GM18951 (cell line): ENCODE data around the gene NFX1.

Source experiments
- POLR2A ChIP-seq: IDR thresholded peaks from 4 replicates; pipeline ENCODE4 v1.6.1; 2011; ENCODE audit warnings: mild to moderate bottlenecking; ENCODE audit not compliant: insufficient read length, insufficient read depth; ENCODE audit errors: extremely low read depth
- in situ Hi-C: fragments of 300-500 bp; cut with MboI; formaldehyde crosslinking; loops from one replicate; pipeline ENCODE4 v1.12.0; 2022; ENCODE audit warnings: low sequenced_read_pairs, mixed read lengths, inconsistent platforms; ENCODE audit not compliant: unreplicated experiment

The NFX1 gene

DNA sequence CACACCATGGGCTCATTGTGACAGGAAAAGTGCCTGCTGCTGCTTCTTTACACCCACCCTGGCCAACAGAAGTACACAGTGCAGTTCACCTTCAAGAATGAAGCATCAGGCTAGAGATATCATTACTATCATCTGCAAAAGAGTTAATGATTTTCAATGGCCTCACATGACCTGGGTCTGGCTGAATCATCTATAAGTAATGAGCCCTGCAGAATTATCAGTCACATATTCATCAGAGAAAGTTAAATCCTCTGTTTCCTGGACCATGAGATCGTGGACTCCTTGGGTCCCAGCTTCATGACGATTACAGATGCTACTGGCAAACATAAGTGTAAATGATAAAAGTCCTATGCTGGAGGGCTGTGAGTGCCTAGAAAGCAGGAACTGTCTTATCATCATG lies 34.1 kb upstream of the NFX1 start:
- in situ Hi-C loops: no loop called here

DNA sequence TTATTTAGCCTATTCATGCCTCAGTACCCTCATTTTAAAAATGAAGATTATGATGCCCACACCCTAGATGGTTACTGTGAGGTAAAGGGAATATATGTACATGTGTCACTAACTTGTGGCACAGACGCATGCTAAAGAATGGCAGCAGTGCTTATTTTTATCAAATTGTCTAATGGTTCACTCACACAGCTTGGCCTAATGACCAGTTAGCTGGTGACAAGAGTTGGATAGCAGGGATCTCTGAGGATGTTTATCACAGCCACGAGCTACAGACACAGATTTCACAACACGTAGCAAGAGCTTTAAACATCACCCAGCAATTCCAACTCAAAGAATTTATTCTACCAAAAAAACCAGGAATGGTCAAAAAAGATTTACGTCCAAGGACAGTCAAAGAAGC lies 33.0 kb upstream of the NFX1 start:
- no peak for TF ChIP-seq POLR2A
- in situ Hi-C loops: no loop called here

More for the DNA sequence above, 34.1 kb upstream of the NFX1 start:
- TF ChIP-seq POLR2A: no peak

DNA sequence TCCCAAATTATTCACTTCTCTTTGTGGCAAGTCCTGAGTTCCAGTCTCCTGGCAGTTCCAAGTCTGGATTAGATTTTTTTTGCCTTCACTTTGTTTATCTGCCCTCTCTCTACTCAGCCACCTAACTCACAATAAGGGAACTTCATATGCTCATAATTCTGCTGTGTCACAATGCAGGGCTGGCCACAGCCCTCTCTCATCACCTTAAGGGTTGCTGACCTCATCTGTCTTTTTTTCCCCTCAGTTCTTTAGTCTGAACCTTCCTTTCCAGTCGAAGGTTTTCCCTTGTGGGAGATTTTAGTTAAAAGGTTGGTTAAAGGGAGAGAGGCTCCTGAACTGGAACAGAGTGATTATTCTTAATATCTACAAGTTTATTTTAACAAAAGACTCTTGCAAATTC lies 29.9 kb upstream of the NFX1 start:
- no peak for TF ChIP-seq POLR2A
- in situ Hi-C loops: no loop called here

GRCh38 chr9:33263131-33264002 lies 26.9 kb upstream of the NFX1 start:
- no peak for TF ChIP-seq POLR2A
- in situ Hi-C loops: no loop called here

DNA sequence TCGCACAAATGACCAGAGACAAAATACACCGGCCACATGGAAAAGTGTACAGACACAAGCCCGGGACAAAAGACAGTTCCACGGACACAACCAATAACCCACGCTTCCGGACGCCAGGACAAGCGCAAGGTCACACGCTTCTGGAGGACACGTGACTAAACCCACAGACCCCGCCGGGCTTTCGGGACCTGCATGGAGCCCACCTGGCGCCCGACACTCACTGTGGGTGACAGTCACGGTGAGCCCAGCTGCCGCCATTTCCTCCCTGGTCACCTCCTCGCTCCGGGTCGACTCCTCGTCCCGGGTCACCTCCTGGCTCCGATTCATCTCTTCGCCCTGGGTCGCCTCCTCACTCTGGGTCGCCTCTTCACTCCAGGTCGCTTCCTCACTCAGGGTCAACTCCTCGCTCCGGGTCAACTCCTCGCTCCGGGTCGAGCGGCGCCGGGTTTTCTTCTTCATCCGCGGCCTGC lies 26.3 kb upstream of the NFX1 start:
- TF ChIP-seq POLR2A: no peak
- in situ Hi-C loops: no loop called here

GRCh38 chr9:33264473-33265177 lies 25.7 kb upstream of the NFX1 start, which contains the start of the genes BAG1 and CHMP5:
Gene BAG1, minus strand, starts transcription at chr9:33264708.
Gene CHMP5, plus strand, starts transcription at chr9:33265049. Its CDS starts 30 bp downstream, at chr9:33265079.
- TF ChIP-seq POLR2A: peak; percentile 69
- in situ Hi-C loops: no loop called here

- in situ Hi-C loops: no loop called here
- TF ChIP-seq POLR2A: no peak
Measured at GRCh38 chr9:33265211-33265865, 25.0 kb upstream of the NFX1 start.

DNA sequence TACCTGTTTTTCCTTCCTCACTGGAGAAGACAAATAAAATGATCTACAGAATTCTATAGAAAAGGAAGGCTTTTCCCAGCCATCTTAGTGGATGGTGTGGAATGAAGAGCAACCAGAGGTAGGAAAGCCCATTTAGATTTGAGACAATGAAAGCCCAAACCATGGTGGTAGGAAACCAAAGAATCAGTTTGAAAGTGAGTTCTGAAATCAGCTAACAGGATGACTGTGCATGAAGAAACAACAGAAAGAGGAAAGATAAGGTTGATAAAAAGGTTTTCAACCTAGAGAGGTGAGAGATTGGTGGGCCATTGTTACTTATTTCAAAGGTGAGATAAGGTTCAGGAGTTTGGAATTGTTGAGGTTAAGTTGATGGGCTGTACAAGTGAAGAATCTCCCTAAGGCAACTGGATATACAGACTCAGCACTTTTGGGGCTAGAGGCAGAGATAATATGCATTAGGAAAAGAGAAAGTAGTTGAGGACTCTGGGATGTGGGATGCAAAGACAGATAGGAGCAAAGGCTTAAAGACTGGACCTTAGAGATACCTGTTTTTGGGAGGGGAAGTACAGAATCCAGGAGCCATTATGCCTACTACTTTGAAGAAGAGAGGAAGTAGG lies 23.1 kb upstream of the NFX1 start:
- no peak for TF ChIP-seq POLR2A
- in situ Hi-C loops: no loop called here

GRCh38 chr9:33270146-33270545 lies 20.2 kb upstream of the NFX1 start:
- no peak for TF ChIP-seq POLR2A
- in situ Hi-C loops: no loop called here

DNA sequence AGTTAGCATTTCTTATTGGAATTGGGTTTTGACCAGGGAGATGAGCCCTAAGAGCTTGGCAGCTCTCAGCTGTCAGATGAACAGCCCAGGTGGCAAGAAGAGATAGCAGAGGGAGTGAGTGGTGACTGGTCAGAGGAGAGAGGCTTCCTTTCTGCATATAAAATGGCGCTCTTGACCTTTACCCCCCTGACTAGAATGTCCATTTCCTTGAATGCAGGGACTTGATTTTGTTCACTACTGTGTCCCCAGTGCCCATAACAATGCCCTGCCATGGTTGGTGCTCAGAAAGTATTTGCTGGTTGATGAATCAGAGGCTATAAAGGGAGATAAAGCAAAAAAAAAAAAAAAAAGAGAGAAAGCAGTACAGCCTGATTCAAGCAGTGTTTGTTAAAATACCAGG lies 18.3 kb upstream of the NFX1 start:
- in situ Hi-C loops: no loop called here
- no peak for TF ChIP-seq POLR2A

GRCh38 chr9:33273266-33273971 lies 16.9 kb upstream of the NFX1 start:
- in situ Hi-C loops: no loop called here

GRCh38 chr9:33273972-33274328 lies 16.4 kb upstream of the NFX1 start:
- in situ Hi-C loops: no loop called here
- no peak for TF ChIP-seq POLR2A

More at GRCh38 chr9:33273266-33273971, 16.9 kb upstream of the NFX1 start:
- TF ChIP-seq POLR2A: no peak
